Panc1 (cell line): Measurements from ENCODE around the gene FCHSD1. TPM values are rescaled to one million over a fixed set of nuclear protein-coding genes. Genes with fewer than 3 reads are reported as not detected.

ENCODE experiments used
- ATAC-seq: fragments of 200-7000 bp; cut with Tn5 transposase; 2 replicates; pipeline ENCODE4 v1.9.1; 2020; ENCODE audit warnings: mild to moderate bottlenecking, moderate library complexity
- BruUV-seq: library from RNA; stranded (reverse); fragments of 400-500 nt; replicated peaks from 2 replicates; lab custom pipeline; 2021; lab: Mats Ljungman, UMichigan
- CTCF ChIA-PET: fragments of 300-600 bp; sonication (Branson Sonifier 250); formaldehyde crosslinking; loops from one replicate; lab custom pipeline; 2022; ENCODE audit warnings: antibody characterized with exemption; lab: Charles Lee
- POLR2A ChIA-PET: fragments of 300-600 bp; sonication (Branson Sonifier 250); formaldehyde crosslinking; loops from one replicate; lab custom pipeline; 2022; ENCODE audit warnings: antibody characterized with exemption; lab: Charles Lee
- DNase-seq: peaks from one replicate; pipeline ENCODE4 v3.0.0-alpha.2; 2010; ENCODE audit warnings: low read depth, low spot score
- H3K27ac ChIP-seq: 2 replicates; pipeline ENCODE4 v1.5.1; 2011; ENCODE audit warnings: mild to moderate bottlenecking, low read length, inconsistent platforms
- H3K27me3 ChIP-seq: fragments of 200-500 bp; sonication (Bioruptor generic); 2 replicates; pipeline ENCODE4 v1.6.0; 2014; ENCODE audit warnings: low read length, inconsistent platforms; ENCODE audit not compliant: control insufficient read depth, insufficient read depth
- H3K36me3 ChIP-seq: fragments of 200-500 bp; sonication (Bioruptor generic); 2 replicates; pipeline ENCODE4 v1.5.1; 2014; ENCODE audit warnings: inconsistent platforms, mild to moderate bottlenecking, low read length, moderate library complexity; ENCODE audit not compliant: control insufficient read depth, insufficient read depth
- H3K4me1 ChIP-seq: 2 replicates; pipeline ENCODE4 v1.5.1; 2011; ENCODE audit warnings: inconsistent platforms, mild to moderate bottlenecking, low read length, moderate library complexity; ENCODE audit not compliant: control insufficient read depth, insufficient read depth
- H3K4me3 ChIP-seq, 2 experiments: 2 replicates each; pipeline ENCODE4 v1.5.1; 2011 to 2012; ENCODE audit warnings: low read depth in 2 of 2, low read length in 2 of 2, mild to moderate bottlenecking in 2 of 2, inconsistent platforms in 1 of 2, moderate library complexity in 1 of 2
- H3K9me3 ChIP-seq: fragments of 200-500 bp; sonication (Bioruptor generic); 2 replicates; pipeline ENCODE4 v1.5.1; 2014; ENCODE audit warnings: low read depth, mild to moderate bottlenecking, inconsistent platforms, low read length, moderate library complexity; ENCODE audit not compliant: control insufficient read depth, insufficient read depth
- CTCF ChIP-seq: fragments of 450-650 bp; IDR thresholded peaks from 2 replicates; pipeline ENCODE4 v1.5.1; 2017; ENCODE audit warnings: mild to moderate bottlenecking
- POLR2AphosphoS5 ChIP-seq: IDR thresholded peaks from 2 replicates; pipeline ENCODE4 v1.6.1; 2012; ENCODE audit warnings: mild to moderate bottlenecking, low read depth, low read length, moderate library complexity
- REST ChIP-seq, 2 experiments: IDR thresholded peaks; 2 replicates each; pipeline ENCODE4 v1.6.1; 2011 to 2012; ENCODE audit warnings: low read depth in 2 of 2, control low read depth in 1 of 2, low read length in 1 of 2, mild to moderate bottlenecking in 1 of 2, moderate library complexity in 1 of 2; ENCODE audit not compliant: insufficient read depth in 1 of 2
- SIN3A ChIP-seq: IDR thresholded peaks from 2 replicates; pipeline ENCODE4 v1.6.1; 2012; ENCODE audit warnings: low read depth, mild to moderate bottlenecking, low read length, moderate library complexity, borderline replicate concordance; ENCODE audit not compliant: insufficient read depth
- TCF7L2 ChIP-seq: IDR thresholded peaks from 2 replicates; pipeline ENCODE4 v1.6.1; 2011; ENCODE audit warnings: mild to moderate bottlenecking, low read depth, low read length, inconsistent platforms
- in situ Hi-C: cut with HindIII; loops from 2 replicates; pipeline ENCODE4 v1.10.0; 2016; ENCODE audit warnings: low sequenced_read_pairs, low pct_unique_long_range_greater_than_20kb
- intact Hi-C: fragments of 100-400 bp; cut with micrococcal nuclease; formaldehyde crosslinking; loops from one replicate; pipeline ENCODE4 v1.10.0; 2022; ENCODE audit not compliant: unreplicated experiment
- total RNA-seq: library from RNA; stranded (reverse); gene quantifications from one replicate; pipeline ENCODE4 v1.2.1, GENCODE V29; 2021; ENCODE audit not compliant: unreplicated experiment

The FCHSD1 gene
- total RNA-seq, 1 experiment from 2014 or later, result 32.8 TPM

- Histone ChIP-seq H3K27ac (no peak overlapping the region), H3K9me3 (no peaks in the 10 kb centered on the region), H3K27me3 (no peaks in the 10 kb centered on the region), H3K4me1 (peaks cover 10% of the 10 kb centered on the region; the same call in 1 of the 2 replicates), H3K4me3 (no peak overlapping the region), H3K36me3 (no peaks in the 10 kb centered on the region)
- DNase-seq (no peak), ATAC-seq (0 out of 2 replicates have a peak, but pooled peaks have one; percentile 29)
- CTCF ChIA-PET, result interaction anchor here (0.6 kb wide), 1 partner anchor 34 kb away, joined by 3 read pairs; no protein-coding TSS in a partner anchor
- TF ChIP-seq SIN3A (no peak), TCF7L2 (no peak), CTCF (no peak)
- intact Hi-C loops (no loop called here), in situ Hi-C loops (no loop called here)
- no TSS peak for BruUV-seq
- POLR2A ChIA-PET, result no interaction called here
These were observed 53.4 kb downstream of the FCHSD1 start for GRCh38 chr5:141597814-141598213.

- no peak overlapping the region for H3K4me3 ChIP-seq
- DNase-seq (no peak), ATAC-seq (no peak; the same call in 1 of the 2 replicates)
- POLR2A ChIA-PET, result no interaction called here
- no peaks in the 10 kb centered on the region for H3K36me3 ChIP-seq
- CTCF ChIA-PET, result interaction anchor here (0.6 kb wide), 1 partner anchor 33 kb away, joined by 3 read pairs; no protein-coding TSS in a partner anchor
- no peaks in the 10 kb centered on the region for H3K9me3 ChIP-seq
- H3K4me1 ChIP-seq, result peaks cover 10% of the 10 kb centered on the region; the same call in 1 of the 2 replicates
- no peaks in the 10 kb centered on the region for H3K27me3 ChIP-seq
- no TSS peak for BruUV-seq
- intact Hi-C loops, result no loop called here
- in situ Hi-C loops, result no loop called here
- no peak overlapping the region for H3K27ac ChIP-seq
- no peak for TF ChIP-seq SIN3A
These were observed 53.8 kb downstream of the FCHSD1 start for GRCh38 chr5:141597394-141597793.

- intact Hi-C loops, result no loop called here
- no peak for TF ChIP-seq REST (IDR thresholded peaks at IDR 0.05; ENCODE audit: insufficient read depth in 1 of 2, low read depth in 2 of 2, low read length in 1 of 2)
- TF ChIP-seq TCF7L2, result no peak
- no peak for TF ChIP-seq SIN3A
- TF ChIP-seq POLR2AphosphoS5, result no peak
- TF ChIP-seq CTCF, result no peak
- Histone ChIP-seq H3K27ac (no peak overlapping the region), H3K36me3 (no peaks in the 10 kb centered on the region), H3K9me3 (no peaks in the 10 kb centered on the region), H3K4me1 (peaks cover 10% of the 10 kb centered on the region; the same call in 1 of the 2 replicates), H3K27me3 (no peaks in the 10 kb centered on the region), H3K4me3 (no peak overlapping the region)
- in situ Hi-C loops, result no loop called here
- CTCF ChIA-PET, result no interaction called here
- POLR2A ChIA-PET, result no interaction called here
- ATAC-seq (no peak), DNase-seq (no peak)
- no TSS peak for BruUV-seq
These were observed 54.4 kb downstream of the FCHSD1 start for GRCh38 chr5:141596867-141597266.
